NCI-H345 (cell line): Measurements from ENCODE around the gene EYS.

Experiments
- DNase-seq: peaks from one replicate; lab custom pipeline; 2025; lab: John Stamatoyannopoulos, UW

EYS gene

DNA sequence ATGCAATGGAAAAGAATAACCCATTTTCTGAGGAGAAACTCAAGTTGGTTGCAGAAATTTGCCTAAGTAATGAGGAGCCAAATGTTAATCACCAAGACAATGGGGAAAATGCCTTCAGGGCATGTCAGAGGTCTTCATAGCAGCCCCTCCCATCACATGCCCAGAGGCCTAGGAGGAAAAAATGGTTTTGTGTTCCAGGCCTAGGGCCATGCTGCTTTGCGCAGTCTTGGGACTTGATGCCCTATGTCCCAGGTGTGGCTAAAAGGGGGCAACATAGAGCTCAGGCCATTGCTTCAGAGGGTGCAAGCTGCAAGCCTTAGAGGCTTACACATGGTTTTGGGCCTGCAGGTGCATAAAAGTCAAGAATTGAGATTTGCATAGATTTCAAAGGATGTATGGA lies 485.9 kb downstream of the EYS start:
- no peak for DNase-seq

DNA sequence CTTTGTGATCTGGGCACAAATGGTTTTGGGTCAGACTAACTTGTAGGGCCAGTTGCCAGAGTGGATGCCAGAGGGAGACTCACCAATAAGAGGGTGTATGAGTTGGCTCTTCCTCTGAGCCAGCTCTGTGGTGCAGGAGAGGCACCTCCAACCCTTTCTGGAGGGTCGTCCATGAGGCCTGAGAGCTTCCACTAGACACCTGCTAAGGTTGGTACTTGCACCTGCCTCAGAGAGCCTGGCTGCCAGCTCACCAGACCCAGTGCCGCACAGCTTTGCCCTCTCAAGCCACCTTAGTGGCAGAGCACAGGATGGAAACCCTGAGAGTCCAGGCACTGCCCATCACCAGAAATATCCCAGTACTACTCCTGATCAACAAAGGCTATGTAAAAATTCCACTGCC lies 504.3 kb downstream of the EYS start:
- DNase-seq, result no peak

- DNase-seq, result no peak
Measured at GRCh38 chr6:65199683-65200082, 507.3 kb downstream of the EYS start.

GRCh38 chr6:65199121-65199520 lies 507.9 kb downstream of the EYS start:
- no peak for DNase-seq

GRCh38 chr6:65191471-65191870 lies 515.6 kb downstream of the EYS start:
- no peak for DNase-seq

DNA sequence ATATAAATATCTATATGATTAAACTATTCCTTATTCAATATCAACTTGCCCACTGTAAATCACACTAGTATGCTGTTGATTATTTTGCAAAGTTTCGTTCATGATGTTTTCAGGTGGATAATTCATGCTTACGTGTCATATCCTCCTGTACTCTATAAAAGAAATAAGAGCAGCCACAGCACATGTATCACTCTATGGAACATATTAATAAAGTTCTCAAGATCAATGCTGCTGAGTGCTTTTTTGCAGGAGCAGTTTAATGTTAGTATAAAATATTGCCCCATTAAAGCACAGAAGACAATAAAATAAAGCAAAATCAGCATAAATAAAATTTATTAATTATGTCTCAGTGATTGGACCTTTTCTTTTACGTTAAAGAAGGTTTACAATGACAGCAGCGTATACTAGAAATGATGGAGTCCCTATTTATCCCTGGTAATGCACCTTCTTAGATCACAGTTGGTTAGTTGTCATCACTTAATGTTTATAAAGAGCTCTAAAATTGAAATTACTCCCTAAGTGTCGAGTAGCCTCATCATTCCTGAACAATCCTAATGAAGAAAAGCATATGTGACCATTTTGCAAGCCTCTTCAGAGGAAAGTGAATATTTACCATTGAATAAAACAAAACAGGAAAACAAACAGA lies 517.7 kb downstream of the EYS start:
- DNase-seq, result no peak

GRCh38 chr6:65186826-65187225 lies 520.2 kb downstream of the EYS start:
- no peak for DNase-seq

DNA sequence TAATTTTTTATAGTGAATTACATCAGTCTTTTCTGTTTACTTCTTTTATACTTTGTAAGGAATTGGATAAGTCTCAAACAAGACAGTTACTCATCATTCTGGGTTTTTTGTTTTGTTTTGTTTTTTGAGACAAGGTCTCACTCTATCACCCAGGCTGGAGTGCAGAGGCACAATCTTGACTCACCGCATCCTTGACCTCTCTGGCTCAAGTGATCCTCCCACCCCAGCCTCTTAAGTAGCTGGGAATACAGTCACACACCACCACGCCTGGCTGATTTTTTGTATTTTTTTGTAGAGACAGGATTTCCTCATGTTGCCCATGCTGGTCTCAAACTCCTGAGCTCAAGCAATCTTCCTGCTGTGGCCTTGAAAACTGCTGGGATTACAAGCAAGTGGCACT lies 524.3 kb downstream of the EYS start:
- no peak for DNase-seq

- no peak for DNase-seq
Measured at GRCh38 chr6:65170273-65170672, 536.8 kb downstream of the EYS start.

DNA sequence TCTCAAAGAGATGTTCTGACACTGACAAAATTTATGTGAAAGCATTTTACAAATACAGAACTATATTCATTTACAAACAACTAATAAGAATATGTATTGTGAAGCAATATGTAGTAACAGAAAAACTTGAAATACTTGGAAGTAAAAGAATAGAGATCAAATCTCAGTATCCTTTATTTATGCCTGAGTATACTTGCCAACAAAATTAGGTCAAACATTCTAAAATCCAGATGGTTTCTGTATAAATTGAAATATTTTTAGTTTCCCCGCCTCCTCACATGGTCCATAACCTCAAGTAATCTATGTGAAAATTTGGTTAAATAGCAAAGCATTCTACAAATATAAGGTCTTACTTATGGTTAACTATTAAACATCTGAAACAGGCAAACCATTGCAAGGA lies 545.4 kb downstream of the EYS start:
- no peak for DNase-seq

GRCh38 chr6:65157025-65157424 lies 550.0 kb downstream of the EYS start:
- DNase-seq, result no peak

DNA sequence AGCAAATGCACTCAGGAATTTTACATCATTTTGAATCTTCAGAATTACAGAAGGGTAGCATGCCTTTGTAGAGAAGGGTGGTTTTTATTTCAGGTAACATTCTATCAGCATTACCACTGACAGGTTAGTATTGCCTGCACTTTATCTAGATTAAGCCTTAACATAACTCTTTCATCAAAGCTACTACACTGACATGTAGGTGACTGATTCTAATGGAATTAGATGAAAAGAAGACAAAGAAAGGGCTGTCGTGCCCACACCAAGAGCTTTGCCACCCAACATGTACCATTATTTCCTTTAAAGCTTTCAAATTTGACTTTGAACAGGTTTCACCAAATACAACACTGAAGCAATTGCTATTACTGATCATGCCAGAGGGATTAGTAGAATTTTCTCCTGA lies 551.9 kb downstream of the EYS start:
- DNase-seq, result no peak

DNA sequence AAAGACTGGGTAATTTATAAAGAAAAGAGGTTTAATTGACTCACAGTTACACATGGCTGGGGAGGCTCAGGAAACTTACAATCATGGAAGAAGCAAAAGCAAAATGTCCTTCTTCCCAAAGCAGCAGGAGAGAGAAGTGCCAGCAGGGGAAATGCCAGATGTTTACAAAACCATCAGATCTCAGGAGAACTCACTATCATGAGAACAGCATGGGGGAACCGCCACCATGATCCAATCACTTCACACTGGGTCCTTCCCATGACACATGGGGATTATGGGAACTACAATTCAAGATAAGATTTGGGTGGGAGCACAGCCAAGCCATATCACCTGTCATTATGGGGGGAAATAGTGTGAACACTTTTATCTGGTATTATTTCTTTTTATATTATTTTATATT lies 557.2 kb downstream of the EYS start:
- DNase-seq, result no peak

DNA sequence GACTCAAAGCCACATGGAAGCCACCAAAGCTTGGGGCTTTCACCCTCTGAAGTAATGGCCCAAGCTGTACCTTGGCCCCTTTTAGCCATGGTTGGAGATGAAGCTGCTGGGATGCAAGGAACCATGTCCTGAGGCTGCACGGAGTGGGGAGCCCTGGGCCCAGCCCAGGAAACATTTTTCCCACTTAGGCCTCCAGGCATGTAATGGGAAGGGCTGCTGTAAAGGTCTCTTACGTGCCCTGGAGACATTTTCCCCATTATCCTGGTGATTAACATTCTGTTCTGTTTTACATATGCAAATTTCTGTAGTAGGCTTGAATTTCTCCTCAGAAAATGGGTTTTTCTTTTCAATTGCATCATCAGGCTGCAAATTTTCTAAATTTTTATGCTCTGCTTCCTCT lies 558.2 kb downstream of the EYS start:
- DNase-seq, result no peak

- DNase-seq, result no peak
Measured at GRCh38 chr6:65135567-65135966, 571.5 kb downstream of the EYS start.

DNA sequence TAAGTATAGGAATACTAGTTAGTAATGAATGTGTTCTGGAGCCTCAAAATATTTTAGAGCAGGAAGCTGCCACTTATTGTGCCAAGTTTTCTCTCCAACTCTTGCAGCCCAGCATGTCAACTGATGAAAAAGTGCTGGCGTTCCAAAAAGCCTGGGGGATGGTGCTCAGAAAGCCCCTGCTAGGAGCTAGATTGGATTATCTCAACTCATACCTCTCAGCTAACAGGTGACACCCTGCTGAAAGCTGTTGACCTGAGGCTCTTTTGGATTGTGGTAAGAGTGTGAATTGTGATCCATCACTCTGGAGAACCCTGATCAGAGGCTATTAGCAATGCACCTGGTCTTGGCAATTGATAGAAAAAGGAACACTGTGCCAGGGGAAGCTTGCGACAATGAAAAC lies 580.4 kb downstream of the EYS start:
- DNase-seq, result peak; percentile 79

DNA sequence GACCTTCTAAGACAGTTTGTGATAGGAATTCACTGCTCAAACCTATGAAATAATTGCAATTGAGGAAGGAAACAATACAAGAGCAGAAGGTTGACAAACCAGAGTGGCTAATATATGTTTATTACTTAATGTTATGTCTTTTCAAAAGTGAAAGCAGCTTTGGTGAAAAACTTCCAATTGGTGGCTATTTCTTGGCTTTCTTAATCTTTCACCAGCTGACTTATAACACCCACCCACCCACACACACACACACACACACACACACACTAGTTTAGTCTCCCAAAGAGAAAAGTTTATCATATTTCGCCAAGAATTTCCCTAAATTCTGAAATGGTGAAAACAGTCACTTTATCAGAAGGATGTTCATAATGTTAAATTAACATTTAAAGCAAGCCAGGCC lies 583.5 kb downstream of the EYS start:
- no peak for DNase-seq

GRCh38 chr6:65117817-65118409 lies 589.1 kb downstream of the EYS start:
- no peak for DNase-seq

GRCh38 chr6:65116326-65116725 lies 590.7 kb downstream of the EYS start:
- DNase-seq, result no peak

GRCh38 chr6:65113581-65113980 lies 593.4 kb downstream of the EYS start:
- no peak for DNase-seq

DNA sequence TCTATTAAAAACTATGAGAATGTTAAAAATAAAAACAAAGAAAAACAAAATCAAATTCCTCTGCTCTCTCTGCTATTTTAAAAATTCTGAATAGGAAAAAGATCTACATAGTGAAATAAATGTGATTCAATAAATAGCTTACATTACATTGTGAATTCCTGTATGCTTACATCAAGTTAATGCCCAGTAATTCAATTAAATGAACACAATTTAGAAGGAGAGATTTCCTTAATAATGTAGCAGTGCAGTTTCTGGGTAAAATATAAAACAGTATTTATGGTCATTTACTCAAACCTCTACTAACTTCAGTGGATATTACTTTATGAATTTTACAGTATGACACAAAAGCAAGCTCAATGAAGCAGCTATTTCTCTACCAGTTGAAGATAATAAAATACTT lies 594.6 kb downstream of the EYS start:
- DNase-seq, result no peak

DNA sequence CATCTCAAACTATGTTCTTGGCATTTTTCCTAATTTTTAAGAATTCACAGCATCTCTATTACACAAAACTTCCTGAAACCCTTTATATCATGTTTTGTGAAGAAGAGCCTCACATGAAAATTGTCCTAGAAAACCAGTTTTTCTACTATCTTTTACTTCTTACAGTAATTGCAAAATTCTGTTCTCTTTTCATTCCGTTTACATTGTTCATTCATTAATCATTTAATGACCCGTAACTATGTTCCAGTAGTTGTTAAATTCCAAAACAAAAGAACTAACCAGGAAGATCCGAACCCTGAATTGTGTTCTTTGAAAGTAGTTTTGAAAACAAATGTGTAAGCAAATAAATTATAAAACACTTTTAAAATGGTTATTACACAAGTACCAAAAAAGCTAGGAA lies 597.0 kb downstream of the EYS start:
- no peak for DNase-seq

GRCh38 chr6:65098349-65098748 lies 608.7 kb downstream of the EYS start:
- no peak for DNase-seq

- no peak for DNase-seq
Measured at GRCh38 chr6:65091561-65091960, 615.5 kb downstream of the EYS start.
